Subcutaneous adipose tissue (tissue), 4 donors: ENCODE results near the gene ADCY3. TPM values are rescaled to one million over a fixed set of nuclear protein-coding genes. Genes with fewer than 3 reads are reported as not detected.

ENCODE experiments used
- total RNA-seq, 4 donors: library from RNA; depleted of rRNA; stranded (reverse); fragments of >200 nt; gene quantifications; one replicate each; pipeline ENCODE4 v1.1.0, GENCODE V29; 2016
- TF ChIP-seq, protein P1 (sequence below): fragments of 450-650 bp; IDR thresholded peaks from one replicate; pipeline ENCODE4 v1.5.1; 2016; ENCODE audit warnings: low read depth, mild to moderate bottlenecking, control low read depth, antibody characterized with exemption, moderate library complexity

Gene ADCY3
- total RNA-seq, 4 donors from 2014 or later = 39.2 to 133 (median 74.5) TPM

DNA sequence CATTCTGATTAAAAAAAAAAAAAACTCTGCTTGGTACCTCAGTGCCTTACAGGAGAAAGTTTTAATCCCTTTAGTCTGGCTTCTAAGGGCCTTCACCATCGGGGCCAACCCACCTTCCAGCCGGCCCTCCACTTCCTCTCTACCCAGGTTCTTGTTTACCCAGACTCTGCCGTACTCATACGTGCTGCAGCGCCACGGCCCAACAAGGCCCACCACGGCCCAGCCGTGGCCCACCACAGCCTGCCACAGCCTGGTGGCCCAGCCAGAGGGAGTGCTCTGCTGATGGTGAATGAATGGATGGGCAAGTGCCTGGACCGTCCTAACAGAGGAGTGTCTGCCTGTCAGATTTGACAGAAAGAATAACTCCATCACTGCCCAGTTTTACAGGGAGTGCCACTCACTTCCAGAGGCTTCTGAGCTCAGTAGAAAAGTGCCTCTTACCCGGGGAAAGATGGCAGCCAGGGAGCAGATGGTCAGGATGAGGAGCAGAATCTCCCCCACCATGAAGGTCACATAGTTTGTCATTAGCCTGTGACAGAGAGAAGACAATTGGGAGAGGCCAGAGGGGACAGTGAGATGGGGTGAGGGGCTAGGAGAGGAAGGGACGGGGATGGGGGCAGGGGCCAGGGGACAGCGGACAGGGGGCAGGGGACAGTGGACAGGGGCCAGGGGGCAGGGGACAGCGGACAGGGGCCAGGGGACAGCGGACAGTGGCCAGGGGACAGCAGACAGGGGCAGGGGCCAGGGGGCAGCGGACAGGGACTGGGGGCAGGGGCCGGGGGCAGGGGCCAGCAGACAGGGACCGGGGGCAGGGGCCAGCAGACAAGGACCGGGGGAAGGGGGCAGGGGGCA is 88.6 kb downstream of the ADCY3 start:
- TF ChIP-seq, protein P1, sequence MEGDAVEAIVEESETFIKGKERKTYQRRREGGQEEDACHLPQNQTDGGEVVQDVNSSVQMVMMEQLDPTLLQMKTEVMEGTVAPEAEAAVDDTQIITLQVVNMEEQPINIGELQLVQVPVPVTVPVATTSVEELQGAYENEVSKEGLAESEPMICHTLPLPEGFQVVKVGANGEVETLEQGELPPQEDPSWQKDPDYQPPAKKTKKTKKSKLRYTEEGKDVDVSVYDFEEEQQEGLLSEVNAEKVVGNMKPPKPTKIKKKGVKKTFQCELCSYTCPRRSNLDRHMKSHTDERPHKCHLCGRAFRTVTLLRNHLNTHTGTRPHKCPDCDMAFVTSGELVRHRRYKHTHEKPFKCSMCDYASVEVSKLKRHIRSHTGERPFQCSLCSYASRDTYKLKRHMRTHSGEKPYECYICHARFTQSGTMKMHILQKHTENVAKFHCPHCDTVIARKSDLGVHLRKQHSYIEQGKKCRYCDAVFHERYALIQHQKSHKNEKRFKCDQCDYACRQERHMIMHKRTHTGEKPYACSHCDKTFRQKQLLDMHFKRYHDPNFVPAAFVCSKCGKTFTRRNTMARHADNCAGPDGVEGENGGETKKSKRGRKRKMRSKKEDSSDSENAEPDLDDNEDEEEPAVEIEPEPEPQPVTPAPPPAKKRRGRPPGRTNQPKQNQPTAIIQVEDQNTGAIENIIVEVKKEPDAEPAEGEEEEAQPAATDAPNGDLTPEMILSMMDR = no peak

DNA sequence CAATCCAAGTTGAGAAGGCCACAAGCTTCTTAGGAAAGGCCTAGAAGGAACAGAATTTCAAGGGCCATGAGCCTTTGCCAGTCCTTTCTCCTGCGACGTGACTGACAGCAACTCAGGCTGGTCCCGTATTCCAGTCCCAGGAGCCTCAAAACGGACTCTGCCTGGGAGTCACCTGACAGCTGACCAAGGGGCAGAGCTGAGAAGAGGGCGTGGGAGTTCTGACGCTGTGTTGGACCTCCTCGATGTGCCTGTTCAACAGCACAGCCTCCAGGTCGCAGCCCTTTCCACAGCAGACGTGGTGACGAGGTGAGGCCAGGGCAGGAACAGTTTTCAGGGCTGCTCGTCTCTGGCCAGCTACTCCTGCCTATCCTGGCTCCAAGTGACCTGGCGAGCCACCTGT is 89.3 kb downstream of the ADCY3 start:
- TF ChIP-seq, protein P1 = no peak

DNA sequence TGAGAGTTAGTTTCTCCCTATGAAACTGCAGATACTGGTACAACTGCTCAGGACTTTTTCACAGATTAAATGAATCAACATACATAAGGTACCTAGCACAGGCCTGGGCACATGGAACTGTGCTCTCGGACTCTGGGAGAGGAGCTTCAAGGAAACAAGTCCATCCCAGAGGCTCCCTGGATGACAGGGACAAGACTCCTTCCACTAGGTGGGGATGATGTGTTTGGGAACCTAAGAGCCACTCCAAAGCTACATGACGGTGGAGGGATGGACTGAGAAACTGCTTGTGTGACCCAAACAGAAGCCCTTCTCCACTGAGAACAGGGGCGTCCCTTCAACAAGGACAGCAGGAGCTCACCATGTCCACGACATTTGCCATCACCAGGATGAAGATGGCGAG is 89.7 kb downstream of the ADCY3 start:
- TF ChIP-seq, protein P1 = no peak

DNA sequence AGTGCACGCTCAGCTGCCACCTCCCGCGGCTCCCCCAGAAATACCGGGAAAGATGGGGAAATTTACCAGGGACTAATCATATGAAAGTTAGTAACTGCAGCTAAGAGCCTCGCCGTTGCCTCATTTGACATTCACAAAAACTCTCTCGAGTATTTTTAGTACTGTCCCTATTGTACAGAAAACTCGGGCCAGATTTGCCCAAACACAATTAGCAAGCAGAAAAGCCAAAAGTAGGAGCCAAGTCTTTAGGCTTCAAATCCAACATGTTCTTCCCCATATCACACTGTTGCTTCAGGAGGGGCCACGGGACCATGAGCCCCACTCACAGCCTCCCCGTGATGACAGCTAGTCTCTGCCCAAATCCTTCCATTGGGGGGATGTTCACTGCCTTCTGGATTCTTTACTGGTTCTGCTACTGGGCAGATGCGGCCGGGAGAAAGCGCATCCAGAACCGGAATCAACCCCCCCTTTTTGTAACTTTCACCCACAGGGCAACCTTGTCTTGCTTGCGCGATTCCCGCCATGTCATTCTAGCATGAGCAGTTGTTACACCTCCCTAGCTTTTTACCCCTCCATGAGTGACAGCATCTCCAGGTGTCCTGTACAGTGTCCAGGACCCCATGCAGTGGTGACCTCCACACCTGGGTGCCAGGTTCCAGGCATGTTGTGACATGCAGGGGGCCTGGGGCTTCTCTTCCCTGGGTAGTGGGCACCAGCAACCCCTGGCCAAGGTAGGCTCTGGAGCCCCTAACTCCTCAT is 91.6 kb downstream of the ADCY3 start:
- TF ChIP-seq, protein P1 = no peak

DNA sequence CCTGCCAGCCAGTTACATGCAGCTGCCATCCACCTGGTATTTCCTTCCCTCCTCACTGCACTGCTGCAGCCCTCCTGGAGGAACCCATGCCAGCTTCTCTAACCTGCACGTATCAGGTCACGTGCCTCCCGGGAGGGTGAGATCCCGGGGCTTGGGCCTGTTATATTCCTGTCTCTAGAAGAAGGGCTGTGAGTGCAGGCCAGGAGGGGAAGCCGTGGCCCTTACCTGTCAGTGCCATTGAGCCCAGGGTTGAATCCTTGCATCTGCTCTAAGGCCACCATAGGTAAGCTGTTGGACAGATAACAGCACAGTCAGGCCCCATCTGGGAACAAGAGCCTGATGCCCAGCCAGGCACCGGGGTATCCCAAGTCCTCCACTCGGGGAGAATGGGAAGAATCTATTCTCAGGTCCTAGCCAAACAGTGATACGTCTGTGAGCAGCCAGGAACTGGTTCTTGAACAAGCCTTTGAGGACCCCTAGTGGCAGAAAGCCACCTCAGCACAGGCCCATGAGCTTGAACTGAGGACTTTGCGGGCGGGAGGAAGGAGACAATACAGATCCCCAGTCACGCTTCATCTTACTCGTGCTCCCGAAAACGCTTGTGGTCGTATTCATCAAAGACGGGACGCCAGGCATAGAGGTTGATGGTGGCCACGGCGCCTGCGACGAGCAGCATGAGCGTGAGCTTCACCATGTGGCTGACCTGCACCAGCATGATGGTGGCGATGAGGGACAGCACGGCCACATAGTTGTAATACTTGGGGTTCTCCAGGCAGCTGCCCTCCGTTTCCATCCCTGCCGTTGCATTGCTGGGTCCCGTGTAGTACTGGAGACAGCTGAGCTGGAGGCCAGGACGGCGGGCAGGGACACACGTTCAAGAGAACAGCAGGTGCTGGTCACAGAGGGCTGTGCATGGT is 92.5 kb downstream of the ADCY3 start:
- TF ChIP-seq, protein P1 = no peak

DNA sequence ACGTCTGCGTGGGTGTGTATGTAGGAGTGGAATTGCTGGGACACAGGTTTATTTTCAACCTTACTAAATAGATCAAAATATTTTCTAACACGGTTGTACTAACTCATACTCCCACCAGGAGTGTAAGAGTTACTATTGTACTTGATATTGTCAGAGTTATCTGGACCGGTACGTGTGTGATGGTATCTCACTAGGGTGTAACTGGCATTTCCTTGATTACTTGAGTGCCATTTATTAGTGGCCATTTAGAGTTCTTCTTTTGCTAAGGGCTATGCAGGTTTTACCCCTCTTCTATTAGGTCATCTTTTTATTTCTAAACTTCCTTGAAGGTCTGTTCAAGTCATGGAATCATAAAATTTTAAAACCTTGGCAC is 93.3 kb downstream of the ADCY3 start:
- TF ChIP-seq, protein P1 = no peak
